H1 (cell line): ENCODE measurements around the gene ARTN.

ENCODE experiments used
- EZH2 ChIP-seq: fragments of 200-600 bp; sonication (generic); IDR thresholded peaks from 2 replicates; pipeline ENCODE4 v1.7.1; 2012; ENCODE audit warnings: low read depth, mild to moderate bottlenecking, moderate library complexity, low read length, inconsistent platforms; ENCODE audit not compliant: severe bottlenecking
- GABPA ChIP-seq: IDR thresholded peaks from 2 replicates; pipeline ENCODE4 v1.6.1; 2011; ENCODE audit warnings: mild to moderate bottlenecking, low read length, moderate library complexity, borderline replicate concordance; ENCODE audit not compliant: insufficient read depth
- GTF2F1 ChIP-seq: IDR thresholded peaks from 2 replicates; pipeline ENCODE4 v1.6.1; 2012; ENCODE audit warnings: low read depth, low read length, improper control_type of control experiment, borderline replicate concordance
- KDM1A ChIP-seq: fragments of 200-600, 300-600 bp; sonication (generic); IDR thresholded peaks from 2 replicates; pipeline ENCODE4 v1.7.1; 2016; ENCODE audit warnings: mild to moderate bottlenecking, low read length, borderline replicate concordance
- POLR2A ChIP-seq, 2 experiments: IDR thresholded peaks; 1 replicate in 1 of 2; 2 replicates in 1 of 2; pipeline ENCODE4 v1.6.1; 2011; ENCODE audit warnings: low read depth in 2 of 2, low read length in 2 of 2, mild to moderate bottlenecking in 2 of 2; ENCODE audit errors: control extremely low read depth in 1 of 2
- TF ChIP-seq, protein P1 (sequence below), 3 experiments: IDR thresholded peaks; 1 replicate in 2 of 3; 2 replicates in 1 of 3; pipeline versions ENCODE4 v1.5.1 to v1.6.1; 2011; ENCODE audit warnings: low read length in 3 of 3, mild to moderate bottlenecking in 3 of 3, inconsistent platforms in 2 of 3, low read depth in 1 of 3, moderate library complexity in 1 of 3; ENCODE audit not compliant: insufficient read depth in 1 of 3; ENCODE audit errors: control extremely low read depth in 1 of 3

DNA sequence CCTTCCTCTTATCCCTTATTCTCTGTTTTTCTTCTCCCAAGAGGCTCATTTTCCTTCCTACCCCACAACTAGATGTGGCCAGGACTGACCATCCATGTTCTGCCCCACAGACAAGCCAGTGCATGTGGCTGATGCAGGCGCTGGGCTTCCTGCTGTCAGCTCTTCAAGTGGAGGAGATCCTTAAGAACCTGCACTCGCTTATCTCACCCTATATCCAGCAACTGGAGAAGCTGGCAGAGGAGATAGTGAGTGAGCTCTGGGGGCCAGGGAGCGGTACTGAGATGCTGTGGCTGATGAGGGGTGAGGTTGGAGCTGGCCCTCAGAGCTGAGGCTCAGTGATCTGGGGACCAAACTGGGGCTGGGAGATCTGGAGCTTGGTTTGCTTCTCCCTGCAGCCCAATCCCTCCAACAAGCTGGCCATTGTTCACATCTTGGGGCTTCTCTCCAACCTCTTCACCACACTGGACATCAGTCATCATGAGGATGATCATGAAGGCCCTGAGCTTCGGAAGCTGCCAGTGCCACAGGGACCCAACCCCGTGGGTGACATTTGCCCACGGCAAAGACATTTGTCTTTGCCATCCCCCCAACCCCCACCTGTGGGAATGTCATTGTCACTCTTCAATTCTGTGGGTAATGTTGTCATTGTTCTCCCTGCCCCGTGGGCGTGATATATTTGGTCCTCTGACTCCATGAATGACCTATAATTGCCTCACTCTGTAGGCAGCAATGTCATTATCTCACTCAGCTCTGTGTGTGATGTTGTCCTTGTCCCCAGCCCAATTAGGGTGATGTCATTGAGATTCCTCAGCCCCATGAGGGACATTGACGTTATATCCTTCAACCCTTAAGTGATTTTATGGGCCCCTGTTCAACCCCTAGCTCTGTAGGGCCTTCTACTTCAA is 25.0 kb downstream of the ARTN start:
- TF ChIP-seq POLR2A (IDR thresholded peaks at IDR 0.05; ENCODE audit: control extremely low read depth in 1 of 2, low read depth in 2 of 2, low read length in 2 of 2) (no peak), EZH2 (no peak), GTF2F1 (no peak), KDM1A (no peak), GABPA (no peak)
- TF ChIP-seq, protein P1, sequence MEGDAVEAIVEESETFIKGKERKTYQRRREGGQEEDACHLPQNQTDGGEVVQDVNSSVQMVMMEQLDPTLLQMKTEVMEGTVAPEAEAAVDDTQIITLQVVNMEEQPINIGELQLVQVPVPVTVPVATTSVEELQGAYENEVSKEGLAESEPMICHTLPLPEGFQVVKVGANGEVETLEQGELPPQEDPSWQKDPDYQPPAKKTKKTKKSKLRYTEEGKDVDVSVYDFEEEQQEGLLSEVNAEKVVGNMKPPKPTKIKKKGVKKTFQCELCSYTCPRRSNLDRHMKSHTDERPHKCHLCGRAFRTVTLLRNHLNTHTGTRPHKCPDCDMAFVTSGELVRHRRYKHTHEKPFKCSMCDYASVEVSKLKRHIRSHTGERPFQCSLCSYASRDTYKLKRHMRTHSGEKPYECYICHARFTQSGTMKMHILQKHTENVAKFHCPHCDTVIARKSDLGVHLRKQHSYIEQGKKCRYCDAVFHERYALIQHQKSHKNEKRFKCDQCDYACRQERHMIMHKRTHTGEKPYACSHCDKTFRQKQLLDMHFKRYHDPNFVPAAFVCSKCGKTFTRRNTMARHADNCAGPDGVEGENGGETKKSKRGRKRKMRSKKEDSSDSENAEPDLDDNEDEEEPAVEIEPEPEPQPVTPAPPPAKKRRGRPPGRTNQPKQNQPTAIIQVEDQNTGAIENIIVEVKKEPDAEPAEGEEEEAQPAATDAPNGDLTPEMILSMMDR (IDR thresholded peaks at IDR 0.05; ENCODE audit: control extremely low read depth in 1 of 3, insufficient read depth in 1 of 3, low read depth in 1 of 3, low read length in 3 of 3) = no peak
